GM12874 (cell line): ENCODE results near the gene KIAA1549.

Experiments used
- CTCF ChIP-seq: IDR thresholded peaks from 2 replicates; pipeline ENCODE4 v1.5.1; 2011; ENCODE audit warnings: low read depth, mild to moderate bottlenecking, control low read depth, low read length, moderate library complexity; ENCODE audit not compliant: insufficient read depth

Gene KIAA1549

GRCh38 chr7:138957753-138958390, 23.3 kb downstream of the KIAA1549 start:
- TF ChIP-seq CTCF = no peak

- no peak for TF ChIP-seq CTCF
Observed at GRCh38 chr7:138957217-138957616, 24.0 kb downstream of the KIAA1549 start.

- no peak for TF ChIP-seq CTCF
Observed at GRCh38 chr7:138954545-138955475, 26.4 kb downstream of the KIAA1549 start.

- TF ChIP-seq CTCF = no peak
Observed at GRCh38 chr7:138952791-138953190, 28.4 kb downstream of the KIAA1549 start.

GRCh38 chr7:138951953-138952352, 29.2 kb downstream of the KIAA1549 start:
- no peak for TF ChIP-seq CTCF

GRCh38 chr7:138949421-138950088, 31.6 kb downstream of the KIAA1549 start:
- no peak for TF ChIP-seq CTCF

GRCh38 chr7:138948403-138948802, 32.8 kb downstream of the KIAA1549 start:
- no peak for TF ChIP-seq CTCF
